ENCODE results near the gene AREG. TPM values are rescaled to one million over a fixed set of nuclear protein-coding genes. Genes with fewer than 3 reads are reported as not detected.

AREG gene
- total RNA-seq, 1 donor, result 0.54 TPM

- TF ChIP-seq, protein P1, sequence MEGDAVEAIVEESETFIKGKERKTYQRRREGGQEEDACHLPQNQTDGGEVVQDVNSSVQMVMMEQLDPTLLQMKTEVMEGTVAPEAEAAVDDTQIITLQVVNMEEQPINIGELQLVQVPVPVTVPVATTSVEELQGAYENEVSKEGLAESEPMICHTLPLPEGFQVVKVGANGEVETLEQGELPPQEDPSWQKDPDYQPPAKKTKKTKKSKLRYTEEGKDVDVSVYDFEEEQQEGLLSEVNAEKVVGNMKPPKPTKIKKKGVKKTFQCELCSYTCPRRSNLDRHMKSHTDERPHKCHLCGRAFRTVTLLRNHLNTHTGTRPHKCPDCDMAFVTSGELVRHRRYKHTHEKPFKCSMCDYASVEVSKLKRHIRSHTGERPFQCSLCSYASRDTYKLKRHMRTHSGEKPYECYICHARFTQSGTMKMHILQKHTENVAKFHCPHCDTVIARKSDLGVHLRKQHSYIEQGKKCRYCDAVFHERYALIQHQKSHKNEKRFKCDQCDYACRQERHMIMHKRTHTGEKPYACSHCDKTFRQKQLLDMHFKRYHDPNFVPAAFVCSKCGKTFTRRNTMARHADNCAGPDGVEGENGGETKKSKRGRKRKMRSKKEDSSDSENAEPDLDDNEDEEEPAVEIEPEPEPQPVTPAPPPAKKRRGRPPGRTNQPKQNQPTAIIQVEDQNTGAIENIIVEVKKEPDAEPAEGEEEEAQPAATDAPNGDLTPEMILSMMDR (IDR thresholded peaks at IDR 0.05; ENCODE audit: insufficient read depth, low read length), result no peak
- no peak for DNase-seq (ENCODE audit: low read depth)
- no peak overlapping the region for H3K4me3 ChIP-seq (ENCODE audit: low read depth, low read length)
Measured at GRCh38 chr4:74490736-74491135, 45.8 kb downstream of the AREG start.

DNA sequence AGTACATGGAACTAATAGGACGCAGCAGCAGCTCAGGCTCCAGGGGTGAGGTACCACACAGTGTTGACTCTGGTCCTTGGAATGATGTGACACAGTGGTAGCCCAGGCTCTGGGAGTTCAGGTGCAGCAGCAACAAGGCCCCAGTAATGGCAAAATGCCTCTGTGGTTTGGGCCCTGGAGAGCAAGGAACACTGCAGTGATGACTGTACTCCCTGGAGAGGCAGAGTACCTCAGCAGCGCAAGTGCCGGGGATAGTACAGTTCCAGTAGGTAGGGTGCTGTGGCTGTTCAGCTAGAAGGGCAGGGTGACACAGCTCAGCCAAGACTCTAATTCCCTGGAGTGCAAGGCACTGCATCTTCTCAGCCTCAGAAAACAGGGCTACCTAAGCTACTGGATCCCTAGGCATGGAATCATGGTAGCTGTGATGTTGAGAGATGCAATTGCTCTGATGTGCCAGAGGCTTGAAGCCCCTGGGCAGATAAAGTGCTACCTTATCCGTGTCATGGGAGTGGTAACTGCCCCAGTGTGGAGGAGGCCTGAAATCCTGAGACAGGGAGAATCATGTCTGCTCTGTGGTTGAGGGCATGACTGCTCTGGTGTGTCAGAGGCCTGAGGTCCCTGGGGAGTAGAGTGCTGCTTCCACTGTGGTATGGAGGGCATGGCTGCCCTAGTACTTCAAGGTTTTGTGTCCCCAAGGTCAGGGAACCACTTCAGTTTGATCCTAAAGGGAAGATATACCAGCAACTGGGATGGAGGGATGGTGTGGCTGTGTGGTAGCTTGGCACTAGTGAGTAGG lies 55.2 kb downstream of the AREG start:
- TF ChIP-seq, protein P1 (IDR thresholded peaks at IDR 0.05; ENCODE audit: insufficient read depth, low read length), result no peak
- peak; percentile 16 for DNase-seq (ENCODE audit: low read depth)
- H3K4me3 ChIP-seq (ENCODE audit: low read depth, low read length), result no peak overlapping the region

DNA sequence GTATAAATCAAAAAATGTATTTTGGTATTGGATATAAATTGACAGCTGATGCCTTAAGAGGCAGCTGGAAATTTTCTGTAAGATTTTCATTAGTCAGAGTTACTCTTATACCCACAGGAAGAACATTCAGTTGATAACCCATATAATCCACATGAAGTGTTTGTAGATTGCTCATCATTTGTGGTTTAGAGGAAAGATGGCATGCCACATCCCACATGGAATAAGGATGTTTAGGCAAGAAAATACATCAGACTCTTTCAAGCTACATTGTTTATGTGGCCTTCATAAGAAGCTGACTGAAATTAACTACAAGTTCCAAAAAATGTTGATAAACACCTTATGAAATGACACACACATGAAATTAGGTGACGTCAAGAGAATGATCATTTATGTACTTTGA lies 56.6 kb downstream of the AREG start:
- no peak overlapping the region for H3K4me3 ChIP-seq (ENCODE audit: low read depth, low read length)
- TF ChIP-seq, protein P1 (IDR thresholded peaks at IDR 0.05; ENCODE audit: insufficient read depth, low read length), result no peak
- peak; percentile 72 for DNase-seq (ENCODE audit: low read depth)

GRCh38 chr4:74503580-74503979 lies 58.6 kb downstream of the AREG start:
- no peak overlapping the region for H3K4me3 ChIP-seq (ENCODE audit: low read depth, low read length)
- TF ChIP-seq, protein P1 (IDR thresholded peaks at IDR 0.05; ENCODE audit: insufficient read depth, low read length), result no peak
- DNase-seq (ENCODE audit: low read depth), result peak; percentile 51

GRCh38 chr4:74504212-74504611 lies 59.3 kb downstream of the AREG start:
- H3K4me3 ChIP-seq (ENCODE audit: low read depth, low read length), result no peak overlapping the region
- peak; percentile 40 for DNase-seq (ENCODE audit: low read depth)
- TF ChIP-seq, protein P1 (IDR thresholded peaks at IDR 0.05; ENCODE audit: insufficient read depth, low read length), result no peak

Other genes starting within 250 kb of the AREG start
- 0.90 TPM in 1 of 2 replicates, not detected in the other for gene EPGN, start 136.7 kb upstream of the AREG start, total RNA-seq (ENCODE audit: low replicate concordance)
- 15.0 TPM in 1 of 2 replicates, not detected in the other for gene EREG, start 80.0 kb upstream of the AREG start, total RNA-seq (ENCODE audit: low replicate concordance)